HCT116 (cell line): Measurements from ENCODE around the gene ESR2. TPM values are rescaled to one million over a fixed set of nuclear protein-coding genes. Genes with fewer than 3 reads are reported as not detected.

Source experiments
- ATAC-seq: fragments of 200-7000 bp; cut with Tn5 transposase; 2 replicates; pipeline ENCODE4 v1.9.1; 2020; ENCODE audit warnings: mild to moderate bottlenecking, moderate library complexity
- BruUV-seq: library from RNA; stranded (reverse); fragments of 400-500 nt; replicated peaks from 2 replicates; lab custom pipeline; 2021; lab: Mats Ljungman, UMichigan
- CTCF ChIA-PET: fragments of 300-600 bp; sonication (Branson Sonifier 250); formaldehyde crosslinking; loops from one replicate; lab custom pipeline; 2021; ENCODE audit warnings: antibody characterized with exemption; lab: Charles Lee
- POLR2A ChIA-PET: fragments of 300-600, 350-600 bp; sonication (Branson Sonifier 250); formaldehyde crosslinking; loops from one replicate; lab custom pipeline; 2021; ENCODE audit warnings: antibody characterized with exemption; lab: Charles Lee
- RAD21 ChIA-PET, 2 experiments: fragments of 300-600 bp; sonication (Branson Sonifier 250); formaldehyde crosslinking; loops; one replicate each; lab custom pipeline; 2023; ENCODE audit warnings: low total read pairs in 2 of 2; ENCODE audit not compliant: uncharacterized antibody in 2 of 2, unreplicated experiment in 2 of 2, low non-redundant PET in 1 of 2; lab: Charles Lee
- DNase-seq: peaks from one replicate; pipeline ENCODE4 v3.0.0-alpha.2; 2010; ENCODE audit warnings: low read depth, low spot score
- H2AFZ ChIP-seq: fragments of 200-600 bp; shearing (Covaris generic), sonication (generic); 2 replicates; pipeline ENCODE4 v1.6.1; 2017; ENCODE audit warnings: low read depth, mixed run types, mixed read lengths, antibody characterized with exemption, low read length; ENCODE audit not compliant: poor library complexity, severe bottlenecking
- H3K27ac ChIP-seq: 2 replicates; pipeline ENCODE4 v1.5.1; 2012; ENCODE audit warnings: low read depth, low read length
- H3K27me3 ChIP-seq: fragments of 200-600 bp; sonication (generic); 2 replicates; pipeline ENCODE4 v1.6.1; 2016; ENCODE audit warnings: mixed run types, low read length, mixed read lengths; ENCODE audit not compliant: insufficient read depth
- H3K36me3 ChIP-seq, 2 experiments: fragments of 200-500 bp in 1 of 2; fragments of 200-600 bp in 1 of 2; sonication (Bioruptor generic) in 1 of 2; sonication (generic) in 1 of 2; 2 replicates each; pipeline versions ENCODE4 v1.5.1 to v1.6.1; 2014 to 2016; ENCODE audit warnings: low read length in 2 of 2, inconsistent platforms in 1 of 2, mixed read lengths in 1 of 2, mixed run types in 1 of 2; ENCODE audit not compliant: insufficient read depth in 2 of 2, control insufficient read depth in 1 of 2
- H3K4me1 ChIP-seq, 2 experiments: fragments of 200-600 bp in 1 of 2; sonication (generic) in 1 of 2; 2 replicates each; pipeline versions ENCODE4 v1.5.1 to v1.6.1; 2012 to 2017; ENCODE audit warnings: low read length in 2 of 2, inconsistent platforms in 1 of 2, mild to moderate bottlenecking in 1 of 2, mixed read lengths in 1 of 2, mixed run types in 1 of 2, moderate library complexity in 1 of 2; ENCODE audit not compliant: insufficient read depth in 2 of 2, control insufficient read depth in 1 of 2
- H3K4me2 ChIP-seq: fragments of 200-600 bp; sonication (generic); 2 replicates; pipeline ENCODE4 v1.6.1; 2017; ENCODE audit warnings: mixed run types, low read length, mixed read lengths
- H3K4me3 ChIP-seq, 2 experiments: fragments of 200-600 bp in 1 of 2; sonication (generic) in 1 of 2; replicated peaks in 1 of 2; 2 replicates each; pipeline ENCODE4 v1.5.1; 2011 to 2016; ENCODE audit warnings: low read length in 2 of 2, control low read depth in 1 of 2, low read depth in 1 of 2, mild to moderate bottlenecking in 1 of 2, mixed read lengths in 1 of 2, mixed run types in 1 of 2
- H3K79me2 ChIP-seq: fragments of 200-600 bp; sonication (generic); 2 replicates; pipeline ENCODE4 v1.6.1; 2017; ENCODE audit warnings: mild to moderate bottlenecking, mixed run types, low read length, moderate library complexity, mixed read lengths; ENCODE audit not compliant: insufficient read depth
- H3K9ac ChIP-seq: fragments of 200-600 bp; sonication (generic); 2 replicates; pipeline ENCODE4 v1.6.1; 2016; ENCODE audit warnings: low read length, mixed read lengths
- H3K9me2 ChIP-seq: fragments of 200-600 bp; sonication (generic), shearing (Covaris generic); 2 replicates; pipeline ENCODE4 v1.6.1; 2017; ENCODE audit warnings: mixed run types, mild to moderate bottlenecking, moderate library complexity; ENCODE audit not compliant: insufficient read depth
- H3K9me3 ChIP-seq, 2 experiments: fragments of 200-500 bp in 1 of 2; fragments of 200-600 bp in 1 of 2; sonication (Bioruptor generic) in 1 of 2; sonication (generic) in 1 of 2; 2 replicates each; pipeline ENCODE4 v1.6.1; 2014 to 2017; ENCODE audit warnings: low read length in 2 of 2, mixed read lengths in 2 of 2, inconsistent platforms in 1 of 2, low read depth in 1 of 2, mild to moderate bottlenecking in 1 of 2, mixed run types in 1 of 2, moderate library complexity in 1 of 2; ENCODE audit not compliant: control insufficient read depth in 1 of 2, insufficient read depth in 1 of 2
- H4K20me1 ChIP-seq: fragments of 200-600 bp; sonication (generic), shearing (Covaris generic); 2 replicates; pipeline ENCODE4 v1.6.1; 2017; ENCODE audit warnings: mixed run types, mild to moderate bottlenecking, moderate library complexity; ENCODE audit not compliant: insufficient read depth
- ATF3 ChIP-seq: IDR thresholded peaks from 2 replicates; pipeline ENCODE4 v1.6.1; 2012
- CBX3 ChIP-seq: IDR thresholded peaks from 2 replicates; pipeline ENCODE4 v1.6.1; 2012; ENCODE audit warnings: low read depth
- CTCF ChIP-seq, 3 experiments: fragments of 200-600 bp in 1 of 3; sonication (generic) in 1 of 3; IDR thresholded peaks in 2 of 3; conservative IDR thresholded peaks in 1 of 3; 2 replicates each; pipeline ENCODE4 v1.5.1; 2012 to 2017; ENCODE audit warnings: low read depth in 2 of 3, low read length in 2 of 3, antibody characterized with exemption in 1 of 3, borderline replicate concordance in 1 of 3, control low read depth in 1 of 3, mild to moderate bottlenecking in 1 of 3, mixed read lengths in 1 of 3, mixed run types in 1 of 3, moderate library complexity in 1 of 3; ENCODE audit not compliant: insufficient read depth in 1 of 3
- EGR1 ChIP-seq: IDR thresholded peaks from 2 replicates; pipeline ENCODE4 v1.6.1; 2012; ENCODE audit warnings: low read depth
- EZH2 ChIP-seq: fragments of 200-600 bp; sonication (generic); IDR thresholded peaks from 2 replicates; pipeline ENCODE4 v1.6.1; 2017; ENCODE audit warnings: antibody characterized with exemption, mixed run types
- EZH2phosphoT487 ChIP-seq: fragments of 200-600 bp; IDR thresholded peaks from 2 replicates; pipeline ENCODE4 v1.6.1; 2018; ENCODE audit warnings: antibody characterized with exemption, borderline replicate concordance
- POLR2AphosphoS5 ChIP-seq: IDR thresholded peaks from 2 replicates; pipeline ENCODE4 v1.6.1; 2011; ENCODE audit warnings: mild to moderate bottlenecking, low read depth, low read length, moderate library complexity
- SIN3A ChIP-seq: IDR thresholded peaks from 2 replicates; pipeline ENCODE4 v1.6.1; 2012; ENCODE audit warnings: low read depth
- SP1 ChIP-seq: IDR thresholded peaks from 2 replicates; pipeline ENCODE4 v1.6.1; 2012; ENCODE audit warnings: low read depth
- TCF7L2 ChIP-seq: IDR thresholded peaks from 2 replicates; pipeline ENCODE4 v1.7.0; 2011; ENCODE audit warnings: borderline replicate concordance, inconsistent platforms; ENCODE audit not compliant: insufficient read depth, insufficient read length; ENCODE audit errors: extremely low read depth
- ZBTB33 ChIP-seq: IDR thresholded peaks from 2 replicates; pipeline ENCODE4 v1.6.1; 2011; ENCODE audit warnings: mild to moderate bottlenecking, low read length, moderate library complexity; ENCODE audit not compliant: insufficient replicate concordance; ENCODE audit errors: extremely low read depth
- ZFX ChIP-seq: fragments of 450-650 bp; IDR thresholded peaks from 2 replicates; pipeline ENCODE4 v1.6.1; 2017
- ZNF274 ChIP-seq: fragments of 200-500 bp; sonication (Bioruptor generic); IDR thresholded peaks from 2 replicates; pipeline ENCODE4 v1.6.1; 2014; ENCODE audit warnings: mild to moderate bottlenecking, low read depth, low read length, inconsistent platforms
- intact Hi-C: fragments of 100-400 bp; cut with micrococcal nuclease; formaldehyde crosslinking; loops from 2 replicates; pipeline ENCODE4 v1.10.0; 2022
- total RNA-seq: library from RNA; stranded (reverse); gene quantifications from one replicate; pipeline ENCODE4 v1.2.1, GENCODE V29; 2021; ENCODE audit not compliant: unreplicated experiment

Gene ESR2
- total RNA-seq, 1 experiment from 2014 or later = 0.32 TPM

GRCh38 chr14:64176330-64176729 is 117.8 kb downstream of the ESR2 start:
- H3K36me3 ChIP-seq = peaks cover 0 to 5% of the 10 kb centered on the region in 2 experiments; a peak in 1 of 4 replicates
- no peaks in the 10 kb centered on the region for H4K20me1 ChIP-seq
- H3K4me2 ChIP-seq = no peak overlapping the region
- ChIA-PET CTCF (no interaction called here), RAD21 (no interaction called here)
- no peaks in the 10 kb centered on the region for H3K4me1 ChIP-seq
- no TSS peak for BruUV-seq
- intact Hi-C loops = no loop called here
- DNase-seq = no peak
- no peak for TF ChIP-seq EZH2
- TF ChIP-seq SP1 = no peak
- TF ChIP-seq ATF3 = no peak
- TF ChIP-seq ZFX = no peak
- no peak for TF ChIP-seq TCF7L2
- TF ChIP-seq, all 23 proteins: peak for 0
- H2AFZ ChIP-seq = no peak overlapping the region
- no peak overlapping the region for H3K27ac ChIP-seq
- POLR2A ChIA-PET = no interaction called here
- no peak for ATAC-seq
- H3K9ac ChIP-seq = no peak overlapping the region
- no peaks in the 10 kb centered on the region for H3K9me2 ChIP-seq
- H3K79me2 ChIP-seq = no peaks in the 10 kb centered on the region
- no peaks in the 10 kb centered on the region for H3K9me3 ChIP-seq
- H3K27me3 ChIP-seq = no peaks in the 10 kb centered on the region
- H3K4me3 ChIP-seq = no peak overlapping the region

GRCh38 chr14:64174922-64175782 is 119.0 kb downstream of the ESR2 start:
- ChIA-PET POLR2A (no interaction called here), RAD21 (no interaction called here), CTCF (no interaction called here)
- Histone ChIP-seq H4K20me1 (no peaks in the 10 kb centered on the region), H2AFZ (no peak overlapping the region), H3K4me3 (no peak overlapping the region), H3K27ac (no peak overlapping the region), H3K9ac (no peak overlapping the region), H3K4me1 (no peaks in the 10 kb centered on the region), H3K9me3 (no peaks in the 10 kb centered on the region), H3K9me2 (no peaks in the 10 kb centered on the region), H3K36me3 (peaks cover 0 to 5% of the 10 kb centered on the region in 2 experiments; a peak in 1 of 4 replicates), H3K27me3 (no peaks in the 10 kb centered on the region), H3K79me2 (no peaks in the 10 kb centered on the region), H3K4me2 (no peak overlapping the region)
- no TSS peak for BruUV-seq
- TF ChIP-seq TCF7L2 (no peak), EGR1 (no peak), SIN3A (no peak), CTCF (IDR thresholded peaks at IDR 0.05 in 2 of 3, conservative IDR thresholded peaks at IDR 0.05 in 1 of 3; ENCODE audit: borderline replicate concordance in 1 of 3, insufficient read depth in 1 of 3, low read depth in 2 of 3, low read length in 2 of 3) (no peak), ZBTB33 (no peak), POLR2AphosphoS5 (no peak), ZNF274 (no peak), EZH2phosphoT487 (no peak), CBX3 (no peak)
- intact Hi-C loops = no loop called here
- DNase-seq (no peak), ATAC-seq (no peak)
